Jurkat, Clone E6-1 (cell line): ENCODE data around the gene DPEP2.

Experiments used
- DNase-seq: peaks from one replicate; pipeline ENCODE4 v3.0.0-alpha.2; 2011; ENCODE audit warnings: low read depth, low spot score
- H3K4me3 ChIP-seq: 2 replicates; pipeline ENCODE4 v1.5.1; 2011; ENCODE audit warnings: mild to moderate bottlenecking, low read length, control low read depth, moderate library complexity

The DPEP2 gene

DNA sequence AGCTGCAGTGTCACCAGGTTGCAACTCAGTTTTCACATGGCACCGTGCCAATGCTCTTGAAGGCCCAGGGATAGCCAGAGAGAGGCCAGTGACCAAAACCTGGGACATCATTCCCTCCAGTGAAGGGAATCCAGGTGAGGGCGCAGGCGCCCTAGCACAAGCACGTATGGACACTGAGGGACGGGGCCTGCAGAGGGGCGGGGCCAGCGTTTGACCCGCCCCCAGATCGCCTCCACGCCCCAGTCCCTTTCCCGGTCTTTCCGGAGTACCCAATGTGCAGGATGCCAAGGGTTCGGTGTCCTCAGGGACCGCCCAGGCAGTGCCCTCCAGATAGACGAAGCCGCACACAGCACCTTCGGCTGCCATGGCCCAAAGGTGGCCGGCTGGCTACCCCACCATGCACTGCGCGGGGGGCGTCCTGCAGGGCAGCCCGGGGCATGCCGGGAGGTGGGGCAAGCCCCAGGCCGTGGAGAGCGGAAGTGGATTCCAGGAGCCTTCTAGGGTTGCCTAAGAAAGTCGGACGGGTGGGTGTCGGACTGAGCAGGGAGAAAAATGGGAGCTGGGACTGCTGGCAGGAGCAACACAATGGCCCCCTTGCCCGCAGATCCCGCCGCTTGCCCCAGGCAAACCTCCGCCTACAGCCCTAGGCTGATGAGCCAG lies 35.5 kb downstream of the DPEP2 start:
- DNase-seq = no peak
- H3K4me3 ChIP-seq = no peak overlapping the region

DNA sequence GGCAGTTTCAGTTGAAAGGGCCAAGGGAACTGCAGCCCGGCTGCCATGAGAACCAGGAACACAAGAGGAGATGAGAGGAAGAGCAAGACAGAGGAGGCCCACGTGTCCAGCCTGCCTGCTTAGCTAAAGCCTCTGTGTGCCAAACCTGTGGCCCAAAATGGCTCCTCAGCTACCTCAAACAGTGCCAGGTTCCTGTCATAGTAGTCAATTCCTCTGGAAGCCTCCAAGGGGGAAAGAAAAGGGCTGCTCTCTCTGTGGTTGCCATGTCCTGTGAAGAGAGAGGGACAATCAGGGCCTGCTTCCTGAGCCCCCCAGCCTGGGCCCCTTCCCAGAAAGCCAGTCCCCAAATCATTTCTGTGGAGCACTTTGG lies 36.0 kb downstream of the DPEP2 start:
- no peak overlapping the region for H3K4me3 ChIP-seq
- DNase-seq = no peak

DNA sequence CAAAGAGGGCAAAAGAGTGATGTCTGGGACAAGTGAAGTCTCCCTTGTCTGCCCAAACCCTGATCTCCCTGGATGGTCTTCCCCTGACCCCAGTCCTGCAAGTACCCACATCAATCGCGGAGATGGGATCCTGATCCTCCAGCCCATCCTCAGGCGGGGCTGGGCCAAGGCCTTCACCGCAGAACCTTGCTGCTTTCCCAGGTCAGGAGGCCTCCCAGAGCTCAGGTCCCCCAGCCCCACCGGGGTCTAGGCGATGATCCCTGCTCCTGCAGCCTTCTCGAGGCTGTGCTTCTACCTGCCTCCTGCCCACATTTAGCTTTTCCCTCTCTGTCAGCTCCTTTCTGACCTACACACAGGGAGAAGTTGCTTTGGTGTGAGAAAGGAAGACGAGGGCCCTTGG lies 37.1 kb downstream of the DPEP2 start:
- DNase-seq = no peak
- no peak overlapping the region for H3K4me3 ChIP-seq

DNA sequence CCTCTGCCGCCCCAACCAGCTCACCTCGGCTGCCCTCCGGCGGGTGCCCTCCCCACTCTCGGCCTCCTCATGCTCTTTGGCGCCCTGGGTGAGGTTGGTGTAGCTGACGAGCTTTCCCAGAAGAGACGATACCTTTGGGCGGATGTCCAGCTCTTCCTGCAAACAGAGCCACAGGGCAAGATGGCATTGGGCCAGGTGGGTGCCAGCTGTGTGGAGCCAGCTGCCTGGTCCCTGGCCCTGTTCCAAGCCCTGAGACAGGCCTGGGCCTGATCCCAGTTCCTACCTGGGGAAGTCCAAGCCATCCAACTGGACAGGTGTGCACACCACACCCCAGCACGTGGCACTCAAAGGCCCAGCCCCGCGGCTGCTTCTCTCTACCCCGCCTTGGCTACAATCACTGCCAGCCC lies 37.7 kb downstream of the DPEP2 start:
- DNase-seq = no peak
- no peak overlapping the region for H3K4me3 ChIP-seq

- H3K4me3 ChIP-seq = no peak overlapping the region
- no peak for DNase-seq
Measured at GRCh38 chr16:67959536-67960329, 39.6 kb downstream of the DPEP2 start.

GRCh38 chr16:67957622-67958021 lies 41.7 kb downstream of the DPEP2 start:
- no peak for DNase-seq
- no peak overlapping the region for H3K4me3 ChIP-seq

DNA sequence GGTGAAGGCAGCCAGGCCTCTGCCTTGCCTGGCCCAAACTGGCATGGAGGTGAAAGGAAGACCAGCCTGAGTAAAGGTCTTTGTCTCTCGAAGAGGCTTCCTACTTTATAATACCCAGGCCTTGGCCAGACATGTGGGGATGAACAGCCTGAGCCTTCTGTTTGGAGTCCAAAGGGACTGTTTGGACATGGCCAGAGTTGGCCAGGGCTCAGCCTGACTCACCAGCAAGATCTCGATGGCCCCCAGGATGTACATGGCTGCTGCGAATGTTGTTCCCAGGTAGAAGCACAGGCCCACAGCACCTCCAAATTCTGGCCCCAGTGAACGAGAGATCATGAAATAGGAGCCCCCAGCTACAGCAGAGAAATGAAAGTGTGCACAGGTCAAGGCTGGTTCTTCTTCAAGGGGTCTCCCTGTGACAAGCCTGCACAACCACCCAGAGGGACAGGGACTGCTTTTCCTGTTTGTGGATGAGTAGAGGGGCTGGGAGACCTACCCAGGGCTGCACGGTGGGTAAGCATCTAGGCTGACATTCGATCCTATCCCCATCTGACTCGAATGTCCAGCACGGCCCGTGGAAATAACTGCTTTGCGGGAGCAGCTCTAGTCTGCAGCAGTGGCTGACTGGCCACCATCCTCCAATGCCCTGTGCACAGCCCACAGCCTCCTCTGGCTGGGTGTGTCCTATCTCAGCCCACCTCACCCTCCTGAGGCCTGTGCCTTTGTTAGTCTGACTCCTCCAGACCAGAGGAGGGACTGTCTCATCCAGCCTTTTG lies 44.7 kb downstream of the DPEP2 start:
- no peak for DNase-seq
- no peak overlapping the region for H3K4me3 ChIP-seq

- DNase-seq = no peak
- H3K4me3 ChIP-seq = no peak overlapping the region
Measured at GRCh38 chr16:67953641-67954375, 45.5 kb downstream of the DPEP2 start.

DNA sequence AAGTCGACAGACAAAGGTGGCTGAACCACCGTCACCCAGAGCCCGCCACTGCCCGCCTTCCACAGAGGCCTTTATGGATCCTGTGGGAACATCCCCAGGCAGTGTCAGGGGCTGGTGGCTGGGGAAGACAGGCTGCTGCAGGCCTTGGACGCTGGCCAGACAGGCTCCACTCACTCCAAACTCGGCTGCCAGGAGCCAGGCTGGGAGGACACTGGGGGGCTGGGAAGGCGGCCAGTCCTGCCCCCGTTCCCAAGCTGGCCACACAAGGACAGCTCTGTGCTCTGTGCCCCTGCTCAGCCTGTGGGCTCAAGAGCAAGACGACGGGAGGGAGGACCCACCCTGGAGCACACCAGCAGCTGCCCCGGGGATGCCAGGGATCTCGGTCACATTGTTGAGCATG lies 47.8 kb downstream of the DPEP2 start:
- DNase-seq = no peak
- H3K4me3 ChIP-seq = no peak overlapping the region

DNA sequence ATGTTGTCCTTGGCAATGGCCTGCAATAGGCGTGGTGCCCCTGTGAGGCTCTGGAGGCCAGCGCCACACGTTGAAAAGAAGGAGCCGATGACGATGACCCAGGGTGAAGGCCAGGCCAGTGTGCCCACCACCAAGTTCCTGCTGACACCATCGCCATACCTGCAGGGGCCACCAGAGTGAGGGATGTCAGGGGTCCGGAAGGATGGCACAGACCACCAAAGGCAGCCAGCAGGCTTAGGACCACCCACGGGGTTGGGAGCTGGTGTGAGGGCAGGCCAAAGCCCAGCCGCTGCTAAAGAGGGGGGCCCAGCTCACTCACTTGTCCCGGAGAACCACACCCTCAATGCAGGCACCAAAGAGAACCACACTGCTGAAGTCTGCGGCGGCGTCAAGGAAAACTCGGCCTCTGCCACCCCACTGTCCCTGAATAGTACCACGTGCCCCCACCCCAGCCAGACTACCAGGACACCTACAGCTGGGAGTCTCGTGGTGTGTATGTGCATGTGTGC lies 48.9 kb downstream of the DPEP2 start:
- H3K4me3 ChIP-seq = no peak overlapping the region
- DNase-seq = no peak

- H3K4me3 ChIP-seq = no peak overlapping the region
- DNase-seq = no peak
Measured at GRCh38 chr16:67949645-67950044, 49.6 kb downstream of the DPEP2 start.

- no peak for DNase-seq
Measured at GRCh38 chr16:67948015-67948414, 51.3 kb downstream of the DPEP2 start.

GRCh38 chr16:67946966-67947558 lies 52.2 kb downstream of the DPEP2 start:
- H3K4me3 ChIP-seq = no peak overlapping the region
- no peak for DNase-seq

More at GRCh38 chr16:67948015-67948414, 51.3 kb downstream of the DPEP2 start:
- H3K4me3 ChIP-seq = no peak overlapping the region

DNA sequence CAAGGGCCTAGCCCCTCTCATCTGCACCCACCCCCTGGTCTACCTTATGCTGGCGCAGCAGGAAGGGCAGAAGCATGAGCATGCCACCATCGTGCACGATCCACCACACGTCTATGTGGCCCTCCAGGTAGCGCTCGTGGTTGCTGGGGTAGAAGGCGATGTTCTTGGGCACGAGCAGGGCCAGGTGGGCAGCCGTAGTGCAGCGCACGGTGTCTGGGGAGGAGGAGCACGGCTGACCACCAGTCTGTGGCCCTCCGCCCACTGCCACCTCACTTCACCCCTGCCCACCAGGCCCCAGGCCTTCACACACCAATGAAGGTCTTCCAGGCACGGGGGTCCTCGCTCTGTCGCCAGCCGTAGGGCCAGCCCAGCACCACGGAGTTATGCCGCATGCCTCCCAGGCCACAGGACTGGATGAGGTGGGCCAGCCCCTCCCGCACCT lies 53.1 kb downstream of the DPEP2 start:
- H3K4me3 ChIP-seq = no peak overlapping the region
- no peak for DNase-seq

DNA sequence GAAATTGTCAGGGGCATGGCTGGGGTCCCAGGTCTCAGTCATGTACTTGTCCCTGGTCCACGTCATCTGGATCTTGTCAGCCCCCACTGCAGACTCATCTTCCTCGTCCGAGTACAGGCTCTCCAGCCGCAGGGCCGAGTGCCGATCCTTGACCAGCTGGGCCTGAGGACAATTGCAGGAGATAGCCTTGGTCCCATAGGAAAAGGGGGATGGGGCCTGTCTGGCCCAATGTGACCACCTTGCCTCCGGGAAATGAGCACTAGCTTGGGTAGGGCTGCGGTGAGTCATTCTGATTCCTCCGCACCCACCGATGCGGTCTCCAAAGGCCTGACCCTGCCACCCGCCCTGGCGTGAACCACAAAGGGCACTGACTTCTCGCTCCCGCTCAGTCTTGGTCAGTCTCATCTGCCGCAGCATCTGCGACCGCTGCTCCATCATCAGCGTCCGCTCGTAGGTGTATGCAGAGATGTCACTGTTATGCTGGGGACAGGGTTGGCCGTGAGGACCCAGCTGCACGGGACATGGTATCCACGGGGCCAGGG lies 53.8 kb downstream of the DPEP2 start:
- no peak overlapping the region for H3K4me3 ChIP-seq
- DNase-seq = no peak

- no peak overlapping the region for H3K4me3 ChIP-seq
- DNase-seq = no peak
Measured at GRCh38 chr16:67944690-67945391, 54.4 kb downstream of the DPEP2 start.

DNA sequence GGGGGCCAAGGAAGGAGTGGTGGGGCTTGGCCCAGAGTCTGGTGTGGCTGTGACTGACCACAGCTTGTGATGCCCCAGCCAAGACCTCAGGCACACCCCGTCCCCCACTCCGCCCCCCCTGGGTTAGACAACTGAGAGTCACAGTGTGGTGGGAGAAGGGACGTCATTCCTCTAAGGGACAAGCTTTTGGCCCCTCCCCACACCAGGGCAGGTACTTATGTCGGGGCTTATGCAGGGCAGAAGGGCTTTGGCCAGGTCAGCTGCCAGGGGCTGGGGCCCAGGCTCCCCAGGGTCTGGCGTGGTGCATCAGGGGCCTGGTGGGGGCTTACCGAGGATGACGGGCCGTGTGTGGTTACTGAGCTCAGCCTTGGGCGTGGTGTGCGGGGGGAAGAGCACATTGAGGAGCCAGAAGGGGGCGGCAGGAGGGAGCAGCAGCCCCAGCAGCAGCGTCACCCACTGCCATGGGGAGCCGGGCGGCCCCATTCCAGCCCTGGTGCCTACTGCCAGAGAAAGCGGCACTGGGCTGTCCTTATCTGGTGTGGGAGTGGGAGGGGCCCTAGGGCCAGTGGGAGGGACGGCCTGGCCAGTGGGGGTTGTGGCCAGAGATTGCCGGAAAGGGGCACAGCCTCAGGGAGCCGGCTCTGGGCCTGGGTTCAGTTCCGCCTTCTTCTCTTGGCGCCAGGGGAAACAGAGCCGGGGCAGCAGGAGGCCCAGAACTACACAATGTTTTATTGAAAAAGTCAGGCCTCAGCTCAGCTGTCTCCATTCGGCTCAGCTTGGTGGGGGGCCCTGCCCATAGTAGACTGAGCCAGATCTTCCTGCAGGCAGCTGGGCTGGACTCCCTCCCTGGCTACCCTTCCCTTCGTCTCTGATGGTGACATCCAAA lies 55.4 kb downstream of the DPEP2 start, which contains the start of gene LCAT:
LCAT (minus strand) TSS at position 502 of the 886 bp plus-strand sequence; CDS start at position 483, 19 bp downstream.
- no peak within 1 kb of the TSS for H3K4me3 ChIP-seq
- no peak for DNase-seq
